ENCODE measurements around the gene AXIN1.
"Not testable (repeated sequence)": the region's sequence is repeated elsewhere in the genome, so short reads cannot be mapped to it uniquely, and the experiment has no call there.

Gene AXIN1

GRCh38 chr16:264440-264951 is 88.0 kb downstream of the AXIN1 start:
- no peak for DNase-seq (ENCODE audit: low spot score)

GRCh38 chr16:263944-264343 is 88.6 kb downstream of the AXIN1 start:
- no peak for DNase-seq (ENCODE audit: low spot score)

- DNase-seq (ENCODE audit: low spot score): no peak
Measured at GRCh38 chr16:263182-263774, 89.2 kb downstream of the AXIN1 start.

- DNase-seq (ENCODE audit: low spot score): no peak
Measured at GRCh38 chr16:262121-262745, 90.3 kb downstream of the AXIN1 start.

GRCh38 chr16:261031-261691 is 91.4 kb downstream of the AXIN1 start:
- no peak for DNase-seq (ENCODE audit: low spot score)

GRCh38 chr16:260326-260725 is 92.2 kb downstream of the AXIN1 start:
- no peak for DNase-seq (ENCODE audit: low spot score)

GRCh38 chr16:259814-260253 is 92.7 kb downstream of the AXIN1 start:
- no peak for DNase-seq (ENCODE audit: low spot score)

- DNase-seq (ENCODE audit: low spot score): no peak
Measured at GRCh38 chr16:259226-259625, 93.3 kb downstream of the AXIN1 start.

GRCh38 chr16:258091-258490 is 94.4 kb downstream of the AXIN1 start:
- not testable (repeated sequence) for DNase-seq (ENCODE audit: low spot score)

- no peak for DNase-seq (ENCODE audit: low spot score)
Measured at GRCh38 chr16:255183-255582, 97.3 kb downstream of the AXIN1 start.

- DNase-seq (ENCODE audit: low spot score): no peak
Measured at GRCh38 chr16:254461-254860, 98.1 kb downstream of the AXIN1 start.

- no peak for DNase-seq (ENCODE audit: low spot score)
Measured at GRCh38 chr16:253833-254232, 98.7 kb downstream of the AXIN1 start.

- DNase-seq (ENCODE audit: low spot score): no peak
Measured at GRCh38 chr16:252366-253337, 99.9 kb downstream of the AXIN1 start.

- no peak for DNase-seq (ENCODE audit: low spot score)
Measured at GRCh38 chr16:249431-249830, 103.1 kb downstream of the AXIN1 start.

- DNase-seq (ENCODE audit: low spot score): no peak
Measured at GRCh38 chr16:247027-247426, 105.5 kb downstream of the AXIN1 start.

GRCh38 chr16:245105-245504 is 107.4 kb downstream of the AXIN1 start:
- DNase-seq (ENCODE audit: low spot score): no peak

- no peak for DNase-seq (ENCODE audit: low spot score)
Measured at GRCh38 chr16:243348-243747, 109.2 kb downstream of the AXIN1 start.

GRCh38 chr16:242281-242680 is 110.2 kb downstream of the AXIN1 start:
- DNase-seq (ENCODE audit: low spot score): no peak

GRCh38 chr16:240559-240958 is 112.0 kb downstream of the AXIN1 start:
- DNase-seq (ENCODE audit: low spot score): no peak

GRCh38 chr16:239948-240277 is 112.6 kb downstream of the AXIN1 start:
- no peak for DNase-seq (ENCODE audit: low spot score)
